PC-3 (cell line): ENCODE results near the gene XPNPEP1. TPM values are rescaled to one million over a fixed set of nuclear protein-coding genes. Genes with fewer than 3 reads are reported as not detected.

Experiments used
- ATAC-seq: fragments of 200-7000 bp; cut with Tn5 transposase; 2 replicates; pipeline ENCODE4 v1.9.1; 2020; ENCODE audit warnings: mild to moderate bottlenecking, moderate library complexity
- BruUV-seq: library from RNA; stranded (reverse); fragments of 400-500 nt; replicated peaks from 2 replicates; lab custom pipeline; 2021; lab: Mats Ljungman, UMichigan
- CTCF ChIA-PET: fragments of 300-600 bp; sonication (Branson Sonifier 250); formaldehyde crosslinking; loops from one replicate; lab custom pipeline; 2022; ENCODE audit warnings: antibody characterized with exemption; lab: Charles Lee
- POLR2A ChIA-PET: fragments of 300-600 bp; sonication (Branson Sonifier 250); formaldehyde crosslinking; loops from one replicate; lab custom pipeline; 2022; ENCODE audit warnings: antibody characterized with exemption; ENCODE audit not compliant: unreplicated experiment; lab: Charles Lee
- DNase-seq: peaks from one replicate; pipeline ENCODE4 v3.0.0-alpha.2; 2015
- H2AFZ ChIP-seq: fragments of 300-600 bp; sonication (generic); 2 replicates; pipeline ENCODE4 v1.6.0; 2016; ENCODE audit warnings: antibody characterized with exemption, low read length
- H3F3A ChIP-seq: fragments of 300-600 bp; sonication (generic); one replicate; pipeline ENCODE4 v1.6.0; 2017; ENCODE audit warnings: antibody characterized with exemption, low read length, control low read depth, mild to moderate bottlenecking; ENCODE audit not compliant: unreplicated experiment
- H3K27ac ChIP-seq: fragments of 300-600 bp; sonication (generic); 2 replicates; pipeline ENCODE4 v1.5.1; 2016; ENCODE audit warnings: mild to moderate bottlenecking, low read length
- H3K27me3 ChIP-seq: fragments of 300-600 bp; sonication (generic); 2 replicates; pipeline ENCODE4 v1.6.1; 2016; ENCODE audit warnings: low read length, mixed read lengths
- H3K36me3 ChIP-seq: fragments of 300-600 bp; sonication (generic); 2 replicates; pipeline ENCODE4 v1.6.1; 2016; ENCODE audit warnings: low read depth, mixed run types, low read length, mixed read lengths
- H3K4me1 ChIP-seq: fragments of 300-600 bp; sonication (generic); 2 replicates; pipeline ENCODE4 v1.5.1; 2016; ENCODE audit warnings: low read length; ENCODE audit not compliant: insufficient read depth
- H3K4me2 ChIP-seq: fragments of 300-600 bp; sonication (generic); 2 replicates; pipeline ENCODE4 v1.6.0; 2016; ENCODE audit warnings: low read length
- H3K4me3 ChIP-seq: fragments of 300-600 bp; sonication (generic); 2 replicates; pipeline ENCODE4 v1.5.1; 2016; ENCODE audit warnings: mild to moderate bottlenecking, low read length, mixed read lengths
- H3K79me2 ChIP-seq: fragments of 300-600 bp; sonication (generic); 2 replicates; pipeline ENCODE4 v1.6.1; 2017; ENCODE audit warnings: low read length, mixed read lengths
- H3K9ac ChIP-seq: fragments of 300-600 bp; sonication (generic); 2 replicates; pipeline ENCODE4 v1.6.0; 2016; ENCODE audit warnings: mild to moderate bottlenecking, low read length
- H3K9me2 ChIP-seq: fragments of 300-600 bp; sonication (generic); replicated peaks from 2 replicates; pipeline ENCODE4 v1.6.1; 2016; ENCODE audit warnings: mixed run types, low read length, mixed read lengths
- H3K9me3 ChIP-seq: fragments of 300-600 bp; sonication (generic); 2 replicates; pipeline ENCODE4 v1.6.1; 2016; ENCODE audit warnings: low read length, mixed read lengths
- H4K20me1 ChIP-seq: fragments of 300-600 bp; sonication (generic); 2 replicates; pipeline ENCODE4 v1.6.1; 2016; ENCODE audit warnings: low read length, mixed read lengths
- EZH2 ChIP-seq: fragments of 300-600 bp; sonication (generic); IDR thresholded peaks from one replicate; pipeline ENCODE4 v1.6.1; 2017; ENCODE audit warnings: antibody characterized with exemption, mild to moderate bottlenecking, low read length; ENCODE audit not compliant: unreplicated experiment
- EZH2phosphoT487 ChIP-seq: fragments of 300-600 bp; sonication (generic); IDR thresholded peaks from 2 replicates; pipeline ENCODE4 v1.6.1; 2018; ENCODE audit warnings: mild to moderate bottlenecking, antibody characterized with exemption, low read length, borderline replicate concordance
- intact Hi-C: fragments of 100-400 bp; cut with micrococcal nuclease; formaldehyde crosslinking; loops from 2 replicates; pipeline ENCODE4 v1.9.0; 2023
- total RNA-seq: library from RNA; depleted of rRNA; stranded (reverse); fragments of >200 nt; gene quantifications from 2 replicates; pipeline ENCODE4 v1.2.3, GENCODE V29; 2014
- TF ChIP-seq, protein P1 (sequence below): fragments of 300-600 bp; sonication (generic); conservative IDR thresholded peaks from 2 replicates; pipeline ENCODE4 v1.5.1; 2017; ENCODE audit warnings: antibody characterized with exemption, low read depth, mild to moderate bottlenecking, low read length

The XPNPEP1 gene
- total RNA-seq, 1 experiment from 2014 or later, result 77.3 TPM

DNA sequence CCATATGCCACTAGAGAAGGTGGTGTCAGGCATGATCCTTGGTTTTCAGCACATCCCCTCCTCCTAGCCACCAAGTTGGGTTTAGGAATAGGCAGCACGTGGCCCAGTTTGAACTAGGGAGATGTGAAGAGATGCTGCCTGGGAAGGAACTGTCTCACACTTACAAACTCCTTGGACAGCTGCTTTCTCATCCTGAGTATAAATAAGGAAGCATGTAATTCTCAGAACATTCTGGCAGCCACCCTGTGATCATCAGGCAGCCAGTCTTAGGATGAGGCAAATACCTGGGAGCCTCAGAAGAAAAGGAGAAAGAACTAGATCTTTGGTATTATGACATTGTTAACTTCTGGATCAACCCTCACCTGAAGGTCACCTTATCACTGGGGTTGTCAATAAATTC, 21.3 kb upstream of the XPNPEP1 start:
- BruUV-seq, result no TSS peak
- no peak for DNase-seq
- H3F3A ChIP-seq, result no peaks in the 10 kb centered on the region
- H3K79me2 ChIP-seq, result no peaks in the 10 kb centered on the region
- no peak overlapping the region for H3K4me3 ChIP-seq
- TF ChIP-seq, protein P1, sequence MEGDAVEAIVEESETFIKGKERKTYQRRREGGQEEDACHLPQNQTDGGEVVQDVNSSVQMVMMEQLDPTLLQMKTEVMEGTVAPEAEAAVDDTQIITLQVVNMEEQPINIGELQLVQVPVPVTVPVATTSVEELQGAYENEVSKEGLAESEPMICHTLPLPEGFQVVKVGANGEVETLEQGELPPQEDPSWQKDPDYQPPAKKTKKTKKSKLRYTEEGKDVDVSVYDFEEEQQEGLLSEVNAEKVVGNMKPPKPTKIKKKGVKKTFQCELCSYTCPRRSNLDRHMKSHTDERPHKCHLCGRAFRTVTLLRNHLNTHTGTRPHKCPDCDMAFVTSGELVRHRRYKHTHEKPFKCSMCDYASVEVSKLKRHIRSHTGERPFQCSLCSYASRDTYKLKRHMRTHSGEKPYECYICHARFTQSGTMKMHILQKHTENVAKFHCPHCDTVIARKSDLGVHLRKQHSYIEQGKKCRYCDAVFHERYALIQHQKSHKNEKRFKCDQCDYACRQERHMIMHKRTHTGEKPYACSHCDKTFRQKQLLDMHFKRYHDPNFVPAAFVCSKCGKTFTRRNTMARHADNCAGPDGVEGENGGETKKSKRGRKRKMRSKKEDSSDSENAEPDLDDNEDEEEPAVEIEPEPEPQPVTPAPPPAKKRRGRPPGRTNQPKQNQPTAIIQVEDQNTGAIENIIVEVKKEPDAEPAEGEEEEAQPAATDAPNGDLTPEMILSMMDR, result no peak
- no peak for TF ChIP-seq EZH2phosphoT487
- H3K36me3 ChIP-seq, result no peaks in the 10 kb centered on the region
- H3K27ac ChIP-seq, result no peak overlapping the region
- intact Hi-C loops, result no loop called here
- no peaks in the 10 kb centered on the region for H3K9me3 ChIP-seq
- no peaks in the 10 kb centered on the region for H3K27me3 ChIP-seq
- H3K4me2 ChIP-seq, result no peak overlapping the region
- H3K4me1 ChIP-seq, result no peaks in the 10 kb centered on the region
- no peaks in the 10 kb centered on the region for H3K9me2 ChIP-seq
- H4K20me1 ChIP-seq, result no peaks in the 10 kb centered on the region
- ChIA-PET POLR2A (no interaction called here), CTCF (no interaction called here)
- ATAC-seq, result no peak
- H3K9ac ChIP-seq, result no peak overlapping the region
- H2AFZ ChIP-seq, result no peak overlapping the region

DNA sequence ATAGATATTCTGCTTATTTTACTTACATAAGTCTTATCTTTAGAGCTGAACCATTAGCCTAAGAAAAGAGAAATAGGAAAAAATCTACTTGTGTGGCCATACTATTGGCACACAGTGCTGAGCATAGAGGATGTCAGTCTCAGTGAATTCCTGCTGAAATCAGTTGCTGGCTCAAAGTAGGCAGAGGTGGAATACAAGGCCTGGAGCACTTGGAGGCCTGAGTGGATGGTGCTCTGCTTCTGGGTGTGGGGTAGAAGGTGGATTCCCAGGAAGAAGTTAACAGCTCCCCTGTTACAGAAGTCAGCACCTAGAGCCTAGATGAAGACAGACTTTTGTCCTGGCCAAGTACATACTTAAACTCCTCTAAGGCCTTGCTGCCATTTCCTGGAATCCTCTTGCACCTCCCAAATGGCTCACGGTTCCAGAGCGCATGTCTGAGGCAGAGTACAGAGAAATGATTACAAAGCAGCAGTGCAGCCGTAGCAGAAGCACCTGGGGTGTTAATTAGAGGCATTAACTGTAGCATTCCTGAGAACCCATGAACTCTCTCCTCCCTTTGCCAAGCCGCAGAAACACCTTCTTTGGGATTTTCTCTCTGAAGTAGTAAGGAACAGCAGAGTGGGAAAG, 18.0 kb upstream of the XPNPEP1 start:
- Histone ChIP-seq H3K9me3 (no peaks in the 10 kb centered on the region), H4K20me1 (no peaks in the 10 kb centered on the region), H3K27me3 (no peaks in the 10 kb centered on the region), H3K4me3 (no peak overlapping the region), H3K9ac (no peak overlapping the region), H3K4me1 (no peaks in the 10 kb centered on the region), H3K27ac (no peak overlapping the region), H3K9me2 (no peaks in the 10 kb centered on the region), H3F3A (no peaks in the 10 kb centered on the region), H3K79me2 (no peaks in the 10 kb centered on the region), H3K36me3 (no peaks in the 10 kb centered on the region), H2AFZ (no peak overlapping the region), H3K4me2 (no peak overlapping the region)
- intact Hi-C loops, result no loop called here
- TF ChIP-seq EZH2phosphoT487 (no peak), EZH2 (no peak)
- TF ChIP-seq, protein P1, result no peak
- ChIA-PET CTCF (no interaction called here), POLR2A (no interaction called here)
- DNase-seq (no peak), ATAC-seq (no peak)
- no TSS peak for BruUV-seq

DNA sequence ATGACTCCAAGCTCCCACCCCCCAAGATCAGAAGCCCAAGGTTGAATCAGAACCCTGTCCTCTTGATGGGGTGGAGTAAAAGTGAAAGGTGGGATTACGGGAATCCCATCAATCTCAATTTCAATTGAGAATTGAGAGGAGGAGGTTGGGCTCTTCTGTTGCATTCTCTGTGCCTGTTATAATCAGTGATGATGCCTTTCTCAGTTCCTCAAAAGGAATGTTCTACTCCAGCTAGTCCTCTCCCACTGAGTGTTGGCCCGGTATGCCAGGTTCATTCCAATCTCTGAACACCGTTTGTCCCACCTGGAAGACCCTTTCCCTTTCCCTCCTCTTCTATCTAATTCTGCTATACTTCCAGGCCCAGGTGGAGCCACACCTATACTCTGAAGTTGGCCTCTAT, 17.2 kb upstream of the XPNPEP1 start:
- no peaks in the 10 kb centered on the region for H3F3A ChIP-seq
- ATAC-seq (no peak), DNase-seq (no peak)
- H3K27ac ChIP-seq, result no peak overlapping the region
- BruUV-seq, result no TSS peak
- no peak overlapping the region for H3K4me3 ChIP-seq
- H3K36me3 ChIP-seq, result no peaks in the 10 kb centered on the region
- no peaks in the 10 kb centered on the region for H3K27me3 ChIP-seq
- POLR2A ChIA-PET, result no interaction called here
- no peaks in the 10 kb centered on the region for H3K4me1 ChIP-seq
- no peaks in the 10 kb centered on the region for H4K20me1 ChIP-seq
- TF ChIP-seq EZH2 (no peak), EZH2phosphoT487 (no peak)
- TF ChIP-seq, protein P1, result no peak
- H3K9me3 ChIP-seq, result no peaks in the 10 kb centered on the region
- no peak overlapping the region for H3K9ac ChIP-seq
- CTCF ChIA-PET, result no interaction called here
- no peak overlapping the region for H2AFZ ChIP-seq
- no peaks in the 10 kb centered on the region for H3K9me2 ChIP-seq
- intact Hi-C loops, result no loop called here
- H3K4me2 ChIP-seq, result no peak overlapping the region
- no peaks in the 10 kb centered on the region for H3K79me2 ChIP-seq
